ENCODE results near the gene KIF1A.

DNA sequence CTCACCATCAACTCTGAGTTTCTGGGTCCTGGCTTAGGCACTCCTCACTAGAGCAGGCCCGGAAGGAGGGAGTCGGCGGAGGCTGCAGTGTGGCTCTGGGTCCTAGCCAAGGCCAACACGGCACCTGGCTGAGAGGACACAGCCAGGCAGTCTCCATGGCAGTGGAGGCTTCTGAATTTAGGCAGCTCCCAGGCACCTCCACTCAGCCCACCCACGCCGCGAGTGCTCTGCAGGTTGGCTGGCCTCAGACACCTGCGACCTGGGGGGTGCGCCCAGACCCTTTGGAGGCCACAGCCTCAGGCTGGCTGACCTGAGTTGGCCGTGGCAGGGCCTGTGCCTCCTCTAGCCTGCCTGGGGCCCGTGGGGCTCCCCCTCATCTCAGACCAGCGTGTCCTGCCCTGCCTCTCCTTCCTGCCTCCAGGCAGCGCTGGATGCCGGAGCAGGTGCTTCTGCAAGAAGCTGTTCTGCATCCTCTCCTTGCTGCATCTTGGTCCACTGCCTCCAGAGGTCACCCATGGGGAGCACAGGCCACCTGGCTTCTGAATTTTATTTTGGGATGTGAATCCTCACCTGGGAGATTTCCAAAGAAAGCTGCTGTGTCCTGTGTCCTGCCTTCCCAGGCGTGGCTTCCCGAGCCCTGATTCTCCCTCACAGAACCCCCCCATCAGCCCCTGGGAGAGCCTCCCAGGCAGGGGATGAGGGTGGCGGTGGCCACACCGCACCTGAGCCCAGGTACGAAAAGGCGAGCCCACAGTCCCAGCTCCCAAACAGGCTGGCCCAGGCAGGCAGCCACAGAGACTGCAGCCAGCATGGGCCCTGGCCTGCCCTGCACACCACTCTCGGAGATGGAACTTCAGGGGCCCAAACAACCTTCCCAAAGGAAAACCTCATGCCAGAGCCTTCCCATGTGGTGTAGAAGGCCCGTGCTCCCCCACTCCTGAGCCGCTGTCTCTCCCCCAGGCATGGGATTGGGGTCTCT lies 105.0 kb downstream of the KIF1A start:
- TF ChIP-seq, protein P1, sequence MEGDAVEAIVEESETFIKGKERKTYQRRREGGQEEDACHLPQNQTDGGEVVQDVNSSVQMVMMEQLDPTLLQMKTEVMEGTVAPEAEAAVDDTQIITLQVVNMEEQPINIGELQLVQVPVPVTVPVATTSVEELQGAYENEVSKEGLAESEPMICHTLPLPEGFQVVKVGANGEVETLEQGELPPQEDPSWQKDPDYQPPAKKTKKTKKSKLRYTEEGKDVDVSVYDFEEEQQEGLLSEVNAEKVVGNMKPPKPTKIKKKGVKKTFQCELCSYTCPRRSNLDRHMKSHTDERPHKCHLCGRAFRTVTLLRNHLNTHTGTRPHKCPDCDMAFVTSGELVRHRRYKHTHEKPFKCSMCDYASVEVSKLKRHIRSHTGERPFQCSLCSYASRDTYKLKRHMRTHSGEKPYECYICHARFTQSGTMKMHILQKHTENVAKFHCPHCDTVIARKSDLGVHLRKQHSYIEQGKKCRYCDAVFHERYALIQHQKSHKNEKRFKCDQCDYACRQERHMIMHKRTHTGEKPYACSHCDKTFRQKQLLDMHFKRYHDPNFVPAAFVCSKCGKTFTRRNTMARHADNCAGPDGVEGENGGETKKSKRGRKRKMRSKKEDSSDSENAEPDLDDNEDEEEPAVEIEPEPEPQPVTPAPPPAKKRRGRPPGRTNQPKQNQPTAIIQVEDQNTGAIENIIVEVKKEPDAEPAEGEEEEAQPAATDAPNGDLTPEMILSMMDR (conservative IDR thresholded peaks at IDR 0.05; ENCODE audit: low read length): no peak
- no peak for TF ChIP-seq EZH2phosphoT487 (IDR thresholded peaks at IDR 0.05; ENCODE audit: borderline replicate concordance)
